ENCODE data around the gene KIF5B. TPM values are rescaled to one million over a fixed set of nuclear protein-coding genes. Genes with fewer than 3 reads are reported as not detected.

Gene KIF5B
- total and polyA plus RNA-seq, 9 of the 15 experiments (the other 6 are each of a cell fraction or from before 2014, with no cell fraction given): 24.4 to 94.4 (median 68.9) TPM

- in situ Hi-C loops (cut with MboI): no loop called here
Measured at GRCh38 chr10:32038777-32039176, 17.4 kb downstream of the KIF5B start.

More at GRCh38 chr10:32038777-32039176, 17.4 kb downstream of the KIF5B start:
- intact Hi-C loops (cut with micrococcal nuclease): no loop called here
- Histone ChIP-seq H3K9ac (ENCODE audit: insufficient read depth in 1 of 2, low read depth in 2 of 2, low read length in 2 of 2) (no peak overlapping the region), H4K20me1 (replicated peaks; ENCODE audit: control insufficient read depth, insufficient read depth, low read length) (no peaks in the 10 kb centered on the region; the same call in none of the 2 replicates), H3K9me1 (ENCODE audit: control insufficient read depth, insufficient read depth, low read length) (no peaks in the 10 kb centered on the region), H3K27me3 (ENCODE audit: control insufficient read depth in 2 of 2, insufficient read depth in 2 of 2, low read length in 2 of 2) (no peaks in the 10 kb centered on the region), H2AFZ (ENCODE audit: low read depth, low read length) (no peak overlapping the region), H3K79me2 (ENCODE audit: control insufficient read depth, insufficient read depth, low read length) (peaks cover 47% of the 10 kb centered on the region), H3K4me3 (no peak overlapping the region), H3K36me3 (ENCODE audit: control insufficient read depth, insufficient read depth, low read length) (peaks cover 86% of the 10 kb centered on the region), H3K4me2 (ENCODE audit: insufficient read depth, low read length) (no peak overlapping the region), H3K9me3 (replicated peaks; ENCODE audit: control insufficient read depth, insufficient read depth, low read depth, low read length) (no peaks in the 10 kb centered on the region), H3K4me1 (replicated peaks in 1 of 2; ENCODE audit: control insufficient read depth in 2 of 2, insufficient read depth in 2 of 2, low read length in 2 of 2) (no peaks in the 10 kb centered on the region), H3K27ac (ENCODE audit: extremely low read depth, low read depth, low read length) (no peak overlapping the region)
- ChIA-PET CTCF (ENCODE audit: low intra/inter-chr PET ratio) (interaction anchor here (0.7 kb wide), 1 partner anchor 18 kb away, joined by 3 read pairs; no protein-coding TSS in a partner anchor), POLR2A (no interaction called here)
- BruUV-seq (replicated peaks): no TSS peak
- DNase-seq (ENCODE audit: extremely low read depth in 1 of 4, low spot score in 3 of 4) (no peak), ATAC-seq (no peak), FAIRE-seq (no peak)
- no peak for TF ChIP-seq MCM2 (IDR thresholded peaks at IDR 0.05; ENCODE audit: low read depth)
- TF ChIP-seq LCOR (CRISPR knock-in tag; IDR thresholded peaks at IDR 0.05): no peak
- TF ChIP-seq TSHZ1 (CRISPR knock-in tag; IDR thresholded peaks at IDR 0.05): no peak
- TF ChIP-seq WHSC1 (IDR thresholded peaks at IDR 0.05; ENCODE audit: low read length): no peak
- TF ChIP-seq CTBP1 (IDR thresholded peaks at IDR 0.05; ENCODE audit: borderline replicate concordance): no peak
- no peak for TF ChIP-seq HNRNPLL (IDR thresholded peaks at IDR 0.05; ENCODE audit: low read depth, low read length, poor library complexity, severe bottlenecking)
- TF ChIP-seq DACH1 (IDR thresholded peaks at IDR 0.05; ENCODE audit: partially characterized antibody): no peak
- no peak for TF ChIP-seq FOXK2 (conservative IDR thresholded peaks at IDR 0.05 in 1 of 2, IDR thresholded peaks at IDR 0.05 in 1 of 2; ENCODE audit: low read depth in 2 of 2)
- no peak for TF ChIP-seq HDAC8 (tag; IDR thresholded peaks at IDR 0.05)
- TF ChIP-seq CEBPG (CRISPR knock-in tag; IDR thresholded peaks at IDR 0.05): no peak
- no peak for TF ChIP-seq CEBPG (tag; conservative IDR thresholded peaks at IDR 0.05 in 1 of 2, IDR thresholded peaks at IDR 0.05 in 1 of 2)
- no peak for TF ChIP-seq SNAPC5 (CRISPR knock-in tag; IDR thresholded peaks at IDR 0.05)
- TF ChIP-seq MTA3 (IDR thresholded peaks at IDR 0.05; ENCODE audit: borderline replicate concordance): no peak
- no peak for TF ChIP-seq PCBP1 (IDR thresholded peaks at IDR 0.05; ENCODE audit: low read depth, low read length, poor library complexity, severe bottlenecking)
- TF ChIP-seq NR2C2 (CRISPR knock-in tag; IDR thresholded peaks at IDR 0.05): no peak
- no peak for TF ChIP-seq NR2C2 (tag; IDR thresholded peaks at IDR 0.05)
- TF ChIP-seq TFE3 (CRISPR knock-in tag; IDR thresholded peaks at IDR 0.05): no peak
- no peak for TF ChIP-seq KHSRP (IDR thresholded peaks at IDR 0.05)
- WGBS (ENCODE audit: insufficient coverage, low coverage, missing lambda C conversion rate): 97% methylated on average over 3 of the region's 3 CpGs

All from K562 (cell line).